ENCODE measurements around the gene LRRC8A. TPM values are rescaled to one million over a fixed set of nuclear protein-coding genes. Genes with fewer than 3 reads are reported as not detected.

LRRC8A gene
- polyA plus RNA-seq, 2 donors, result 38.5 to 55.6 TPM

DNA sequence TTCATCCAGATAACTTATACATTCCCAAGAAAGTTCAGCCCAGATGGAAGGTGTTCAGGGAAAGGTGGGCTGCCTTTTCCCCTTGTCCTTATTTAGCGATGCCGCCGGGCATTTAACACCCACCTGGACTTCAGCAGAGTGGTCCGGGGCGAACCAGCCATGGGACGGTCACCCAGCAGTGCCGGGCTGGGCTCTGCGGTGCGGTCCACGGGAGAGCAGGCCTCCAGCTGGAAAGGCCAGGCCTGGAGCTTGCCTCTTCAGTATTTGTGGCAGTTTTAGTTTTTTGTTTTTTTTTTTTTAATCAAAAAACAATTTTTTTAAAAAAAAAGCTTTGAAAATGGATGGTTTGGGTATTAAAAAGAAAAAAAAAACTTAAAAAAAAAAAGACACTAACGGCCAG, 34.8 kb downstream of the LRRC8A start:
- WGBS, 2 donors, result 77% methylated on average over 11 of the region's 11 CpGs
- Histone ChIP-seq H3K9me3 (ENCODE audit: control insufficient read depth in 2 of 2, insufficient read depth in 1 of 2, low read depth in 1 of 2, low read length in 1 of 2) (no peaks in the 10 kb centered on the region), H3K4me1 (ENCODE audit: control insufficient read depth in 2 of 2, insufficient read depth in 2 of 2, low read length in 1 of 2) (peaks cover 30 to 57% of the 10 kb centered on the region in 2 donors), H3K27ac (ENCODE audit: low read depth in 2 of 2, low read length in 1 of 2) (peak overlapping the region; percentile 85 to 92), H3K4me3 (ENCODE audit: low read depth in 1 of 2, low read length in 2 of 2) (no peak overlapping the region), H3K36me3 (ENCODE audit: control insufficient read depth in 2 of 2, insufficient read depth in 2 of 2, low read length in 1 of 2) (peaks cover 8 to 40% of the 10 kb centered on the region in 2 donors), H3K27me3 (ENCODE audit: control insufficient read depth in 1 of 2, insufficient read depth in 2 of 2, low read length in 2 of 2) (no peaks in the 10 kb centered on the region)

DNA sequence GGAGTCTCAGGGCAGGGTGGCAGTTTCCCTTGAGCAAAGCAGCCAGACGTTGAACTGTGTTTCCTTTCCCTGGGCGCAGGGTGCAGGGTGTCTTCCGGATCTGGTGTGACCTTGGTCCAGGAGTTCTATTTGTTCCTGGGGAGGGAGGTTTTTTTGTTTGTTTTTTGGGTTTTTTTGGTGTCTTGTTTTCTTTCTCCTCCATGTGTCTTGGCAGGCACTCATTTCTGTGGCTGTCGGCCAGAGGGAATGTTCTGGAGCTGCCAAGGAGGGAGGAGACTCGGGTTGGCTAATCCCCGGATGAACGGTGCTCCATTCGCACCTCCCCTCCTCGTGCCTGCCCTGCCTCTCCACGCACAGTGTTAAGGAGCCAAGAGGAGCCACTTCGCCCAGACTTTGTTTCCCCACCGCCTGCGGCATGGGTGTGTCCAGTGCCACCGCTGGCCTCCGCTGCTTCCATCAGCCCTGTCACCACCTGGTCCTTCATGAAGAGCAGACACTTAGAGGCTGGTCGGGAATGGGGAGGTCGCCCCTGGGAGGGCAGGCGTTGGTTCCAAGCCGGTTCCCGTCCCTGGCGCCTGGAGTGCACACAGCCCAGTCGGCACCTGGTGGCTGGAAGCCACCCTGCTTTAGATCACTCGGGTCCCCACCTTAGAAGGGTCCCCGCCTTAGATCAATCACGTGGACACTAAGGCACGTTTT, 35.4 kb downstream of the LRRC8A start:
- WGBS, 2 donors, result 48 to 53% methylated on average over 26 of the region's 26 CpGs
- H3K4me3 ChIP-seq (ENCODE audit: low read depth in 1 of 2, low read length in 2 of 2), result no peak overlapping the region
- H3K36me3 ChIP-seq (ENCODE audit: control insufficient read depth in 2 of 2, insufficient read depth in 2 of 2, low read length in 1 of 2), result peaks cover 8 to 40% of the 10 kb centered on the region in 2 donors
- peaks cover 26 to 54% of the 10 kb centered on the region in 2 donors for H3K4me1 ChIP-seq (ENCODE audit: control insufficient read depth in 2 of 2, insufficient read depth in 2 of 2, low read length in 1 of 2)
- peak overlapping the region; percentile 85 to 92 for H3K27ac ChIP-seq (ENCODE audit: low read depth in 2 of 2, low read length in 1 of 2)
- H3K27me3 ChIP-seq (ENCODE audit: control insufficient read depth in 1 of 2, insufficient read depth in 2 of 2, low read length in 2 of 2), result no peaks in the 10 kb centered on the region
- no peaks in the 10 kb centered on the region for H3K9me3 ChIP-seq (ENCODE audit: control insufficient read depth in 2 of 2, insufficient read depth in 1 of 2, low read depth in 1 of 2, low read length in 1 of 2)

DNA sequence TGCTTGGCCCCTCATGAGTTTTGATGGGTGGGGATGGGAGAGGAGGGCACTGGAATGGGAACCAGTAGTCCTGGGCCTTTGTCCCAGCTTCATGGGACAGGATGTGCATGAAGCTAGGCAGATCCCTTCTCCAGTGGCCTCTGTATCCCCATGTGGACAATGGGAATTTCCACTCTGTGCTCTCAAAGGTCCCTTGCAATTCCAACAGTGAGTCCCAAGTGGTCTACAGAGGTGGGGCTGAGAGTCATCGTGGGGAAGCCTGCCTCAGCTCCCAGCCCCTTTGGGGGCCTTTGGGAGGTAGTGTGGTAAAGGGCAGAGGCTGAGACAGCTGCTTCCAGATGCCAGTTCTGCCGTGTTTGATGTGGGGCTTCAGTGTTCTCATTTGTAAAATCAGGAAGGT, 37.0 kb downstream of the LRRC8A start:
- H3K27ac ChIP-seq (ENCODE audit: low read depth in 2 of 2, low read length in 1 of 2), result peak overlapping the region; percentile 6 to 21
- no peak overlapping the region for H3K4me3 ChIP-seq (ENCODE audit: low read depth in 1 of 2, low read length in 2 of 2)
- H3K36me3 ChIP-seq (ENCODE audit: control insufficient read depth in 2 of 2, insufficient read depth in 2 of 2, low read length in 1 of 2), result peaks cover 8 to 38% of the 10 kb centered on the region in 2 donors
- no peaks in the 10 kb centered on the region for H3K27me3 ChIP-seq (ENCODE audit: control insufficient read depth in 1 of 2, insufficient read depth in 2 of 2, low read length in 2 of 2)
- peaks cover 18 to 40% of the 10 kb centered on the region in 2 donors for H3K4me1 ChIP-seq (ENCODE audit: control insufficient read depth in 2 of 2, insufficient read depth in 2 of 2, low read length in 1 of 2)
- 54% methylated on average over 2 of the region's 2 CpGs for WGBS, 2 donors
- H3K9me3 ChIP-seq (ENCODE audit: control insufficient read depth in 2 of 2, insufficient read depth in 1 of 2, low read depth in 1 of 2, low read length in 1 of 2), result no peaks in the 10 kb centered on the region

DNA sequence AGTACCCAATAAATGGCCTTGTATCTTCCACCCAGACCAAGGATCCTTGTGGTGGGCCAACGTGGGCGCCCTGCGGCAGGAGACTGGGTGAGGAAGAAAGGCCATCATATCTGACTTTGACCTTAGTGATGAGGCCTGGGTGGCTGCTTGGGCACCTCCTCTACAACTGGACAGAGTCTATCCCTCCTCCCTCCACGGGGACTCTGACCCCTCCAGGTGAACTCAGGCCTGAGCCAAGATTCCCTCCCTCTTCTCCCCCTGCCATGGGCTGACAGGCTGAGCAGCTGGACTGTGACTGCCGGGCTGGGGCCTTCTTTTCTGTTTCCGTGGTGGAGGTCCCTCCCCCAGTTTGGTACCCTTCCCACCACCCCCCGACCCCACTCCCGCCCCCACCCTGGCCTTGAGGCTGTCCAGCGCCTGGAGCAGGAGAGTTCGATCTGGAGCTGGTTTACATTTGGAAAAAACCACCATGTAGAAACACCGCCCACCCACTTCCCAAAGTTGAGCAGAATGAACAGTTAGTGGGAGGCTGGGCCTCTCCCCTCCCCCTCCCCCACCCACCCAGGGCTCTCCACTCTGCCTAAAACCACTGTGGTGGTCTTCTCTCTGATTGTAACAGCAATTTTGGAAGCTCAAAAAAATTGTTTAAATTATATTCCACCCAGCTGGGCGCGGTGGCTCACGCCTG, 37.6 kb downstream of the LRRC8A start:
- no peak overlapping the region for H3K4me3 ChIP-seq (ENCODE audit: low read depth in 1 of 2, low read length in 2 of 2)
- no peaks in the 10 kb centered on the region for H3K27me3 ChIP-seq (ENCODE audit: control insufficient read depth in 1 of 2, insufficient read depth in 2 of 2, low read length in 2 of 2)
- H3K36me3 ChIP-seq (ENCODE audit: control insufficient read depth in 2 of 2, insufficient read depth in 2 of 2, low read length in 1 of 2), result peaks cover 8 to 34% of the 10 kb centered on the region in 2 donors
- H3K4me1 ChIP-seq (ENCODE audit: control insufficient read depth in 2 of 2, insufficient read depth in 2 of 2, low read length in 1 of 2), result peaks cover 18 to 34% of the 10 kb centered on the region in 2 donors
- H3K27ac ChIP-seq (ENCODE audit: low read depth in 2 of 2, low read length in 1 of 2), result peak overlapping the region; percentile 6 to 13
- 65 to 76% methylated on average over 14 of the region's 14 CpGs for WGBS, 2 donors
- H3K9me3 ChIP-seq (ENCODE audit: control insufficient read depth in 2 of 2, insufficient read depth in 1 of 2, low read depth in 1 of 2, low read length in 1 of 2), result no peaks in the 10 kb centered on the region

DNA sequence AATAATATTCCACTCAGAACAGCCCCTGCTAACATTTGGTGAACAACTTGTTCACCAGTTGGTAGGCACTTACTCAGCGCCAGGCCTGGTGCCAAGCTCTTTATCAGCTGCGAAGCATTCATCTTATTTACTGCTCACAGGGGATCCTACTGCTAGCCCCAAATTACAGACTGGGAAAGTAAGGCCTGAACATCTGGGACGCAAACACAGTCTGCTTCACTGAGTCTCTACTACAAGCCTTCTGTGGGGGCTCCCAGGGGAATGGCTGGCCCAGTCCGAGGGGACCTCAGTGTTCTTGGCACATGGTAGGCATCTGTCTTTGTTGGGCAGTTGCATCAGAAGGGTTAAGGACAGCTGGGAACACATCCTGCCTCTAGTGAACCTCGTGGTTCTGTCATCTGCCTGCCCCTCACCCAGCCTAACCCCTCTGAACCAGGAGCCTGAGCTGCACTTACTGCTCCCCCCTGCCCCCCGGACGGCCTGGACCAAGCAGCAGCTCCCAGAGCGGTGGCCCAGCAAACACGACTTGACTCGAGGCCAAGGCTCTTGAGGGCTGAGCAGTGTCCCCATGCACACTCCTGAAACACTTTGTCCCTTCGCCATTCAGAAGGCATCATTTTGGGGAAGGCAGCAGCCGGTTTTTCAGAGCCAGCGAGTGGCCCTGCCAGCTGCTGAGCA, 38.6 kb downstream of the LRRC8A start, which contains the start of gene PHYHD1:
PHYHD1 (plus strand) TSS at position 602 of the 678 bp plus-strand sequence. CDS start 1,342 bp downstream, outside the sequence.
- peaks cover 8 to 31% of the 10 kb centered on the region in 2 donors for H3K36me3 ChIP-seq (ENCODE audit: control insufficient read depth in 2 of 2, insufficient read depth in 2 of 2, low read length in 1 of 2)
- peaks cover 18 to 32% of the 10 kb centered on the region in 2 donors for H3K4me1 ChIP-seq (ENCODE audit: control insufficient read depth in 2 of 2, insufficient read depth in 2 of 2, low read length in 1 of 2)
- WGBS, 2 donors, result 50 to 52% methylated on average over 13 of the region's 13 CpGs
- H3K27ac ChIP-seq (ENCODE audit: low read depth in 2 of 2, low read length in 1 of 2), result peak within 1 kb of the TSS; percentile 74 to 89
- no peaks in the 10 kb centered on the region for H3K27me3 ChIP-seq (ENCODE audit: control insufficient read depth in 1 of 2, insufficient read depth in 2 of 2, low read length in 2 of 2)
- no peaks in the 10 kb centered on the region for H3K9me3 ChIP-seq (ENCODE audit: control insufficient read depth in 2 of 2, insufficient read depth in 1 of 2, low read depth in 1 of 2, low read length in 1 of 2)
- peak within 1 kb of the TSS; percentile 41 to 42 for H3K4me3 ChIP-seq (ENCODE audit: low read depth in 1 of 2, low read length in 2 of 2)

DNA sequence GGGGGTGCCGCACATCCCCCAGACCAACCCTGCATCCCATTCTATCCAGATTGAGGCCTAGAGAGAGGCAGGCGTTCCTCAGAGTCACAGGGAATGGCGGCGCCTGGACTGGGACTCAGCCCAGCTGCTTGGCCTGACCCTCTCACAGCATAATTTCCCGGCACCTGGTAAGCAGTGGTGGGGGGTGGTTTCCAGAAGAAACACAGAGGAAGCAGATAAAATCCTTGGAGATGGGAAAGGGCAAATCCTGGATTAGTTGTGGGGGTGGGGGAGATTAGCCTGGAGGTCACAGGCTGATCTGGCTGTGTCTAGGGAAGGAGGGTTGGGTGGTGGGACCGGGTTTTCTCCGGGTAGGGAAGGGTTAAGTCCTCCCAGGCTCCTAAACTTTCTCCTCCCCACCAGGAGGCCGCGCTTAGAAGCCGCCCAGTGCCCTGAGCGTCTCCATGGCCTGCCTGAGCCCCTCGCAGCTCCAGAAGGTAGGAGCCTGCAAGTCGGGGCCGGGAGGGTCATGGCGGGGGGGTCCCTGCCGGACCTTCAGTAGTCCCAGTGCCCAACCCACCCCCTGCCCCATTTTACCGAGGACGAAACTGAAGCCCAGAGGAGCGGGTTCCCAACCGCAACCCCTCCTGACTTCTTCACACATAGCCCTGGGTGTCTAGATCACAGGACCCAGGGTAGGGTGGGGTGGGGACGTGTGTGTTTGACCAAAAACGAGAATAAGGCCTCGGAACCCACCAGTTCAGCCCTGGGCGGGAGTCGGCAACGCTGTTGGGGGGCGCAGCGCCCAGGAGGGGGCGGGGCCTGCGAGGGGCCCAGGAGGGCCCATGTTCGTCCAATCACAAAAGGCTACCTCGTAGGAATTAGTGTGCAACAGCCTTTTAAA, 40.2 kb downstream of the LRRC8A start:
- Histone ChIP-seq H3K27ac (ENCODE audit: low read depth in 2 of 2, low read length in 1 of 2) (peak overlapping the region; percentile 74 to 89), H3K27me3 (ENCODE audit: control insufficient read depth in 1 of 2, insufficient read depth in 2 of 2, low read length in 2 of 2) (no peaks in the 10 kb centered on the region), H3K9me3 (ENCODE audit: control insufficient read depth in 2 of 2, insufficient read depth in 1 of 2, low read depth in 1 of 2, low read length in 1 of 2) (no peaks in the 10 kb centered on the region), H3K36me3 (ENCODE audit: control insufficient read depth in 2 of 2, insufficient read depth in 2 of 2, low read length in 1 of 2) (peaks cover 0 to 18% of the 10 kb centered on the region in 2 donors), H3K4me3 (ENCODE audit: low read depth in 1 of 2, low read length in 2 of 2) (peak overlapping the region; percentile 41 to 42), H3K4me1 (ENCODE audit: control insufficient read depth in 2 of 2, insufficient read depth in 2 of 2, low read length in 1 of 2) (peaks cover 6 to 19% of the 10 kb centered on the region in 2 donors)
- 10 to 13% methylated on average over 32 of the region's 32 CpGs for WGBS, 2 donors

DNA sequence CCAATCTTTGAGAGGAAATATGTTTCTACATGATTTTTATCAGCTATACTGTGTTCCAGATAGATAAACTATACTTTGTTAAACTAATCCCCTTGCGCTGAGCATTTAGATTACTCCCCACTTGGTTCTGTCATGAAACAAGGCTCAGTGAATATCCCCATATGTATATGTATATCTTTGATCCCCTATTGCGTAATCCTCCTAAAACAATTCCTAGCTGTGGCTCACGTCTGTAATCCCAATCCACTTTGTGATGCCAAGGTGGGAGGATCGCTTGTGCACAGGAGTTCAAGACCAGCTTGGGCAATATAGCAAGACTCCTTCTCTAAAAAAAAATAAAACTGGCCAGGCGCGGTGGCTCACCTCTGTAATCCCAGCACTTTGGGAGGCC, 41.6 kb downstream of the LRRC8A start:
- Histone ChIP-seq H3K27me3 (ENCODE audit: control insufficient read depth in 1 of 2, insufficient read depth in 2 of 2, low read length in 2 of 2) (no peaks in the 10 kb centered on the region), H3K27ac (ENCODE audit: low read depth in 2 of 2, low read length in 1 of 2) (peak overlapping the region in 1 of 2 donors; percentile 5), H3K36me3 (ENCODE audit: control insufficient read depth in 2 of 2, insufficient read depth in 2 of 2, low read length in 1 of 2) (peaks cover 0 to 7% of the 10 kb centered on the region in 2 donors), H3K4me3 (ENCODE audit: low read depth in 1 of 2, low read length in 2 of 2) (no peak overlapping the region), H3K4me1 (ENCODE audit: control insufficient read depth in 2 of 2, insufficient read depth in 2 of 2, low read length in 1 of 2) (peaks cover 6 to 13% of the 10 kb centered on the region in 2 donors), H3K9me3 (ENCODE audit: control insufficient read depth in 2 of 2, insufficient read depth in 1 of 2, low read depth in 1 of 2, low read length in 1 of 2) (no peaks in the 10 kb centered on the region)
- 77 to 80% methylated on average over 6 of the region's 6 CpGs for WGBS, 2 donors

DNA sequence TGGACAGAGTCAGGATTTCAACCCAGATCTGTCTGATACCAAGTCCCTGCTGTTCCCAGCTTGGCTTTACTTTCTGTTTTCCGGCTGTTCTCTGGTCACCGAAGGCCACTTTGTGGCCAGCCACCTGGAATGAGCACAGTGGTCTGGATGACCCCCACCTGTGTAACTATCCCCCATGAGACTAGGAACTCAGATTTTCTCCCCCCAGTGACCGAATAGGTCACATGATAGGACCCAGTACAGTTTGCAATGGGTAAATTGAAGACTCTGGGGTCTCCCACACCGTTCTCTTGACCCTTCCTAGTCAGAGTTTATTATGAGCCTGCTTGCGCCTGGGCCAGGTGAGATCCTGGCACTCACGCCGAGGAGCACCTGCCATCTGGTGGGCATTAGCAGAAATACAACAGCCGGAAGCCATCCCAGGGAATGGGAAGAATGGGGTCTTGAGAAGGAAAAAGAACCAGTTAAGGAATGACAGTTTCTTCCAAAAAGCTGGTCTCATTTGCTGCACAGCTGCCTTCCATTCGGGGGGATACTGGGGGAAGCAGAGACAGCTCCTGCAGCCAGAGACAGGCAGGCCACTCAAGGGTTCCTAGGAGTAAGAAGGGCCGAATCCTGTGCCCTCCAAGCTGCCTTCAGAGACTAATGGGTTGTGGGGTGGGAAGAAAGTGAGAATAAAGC, 45.9 kb downstream of the LRRC8A start:
- H3K4me3 ChIP-seq (ENCODE audit: low read depth in 1 of 2, low read length in 2 of 2), result no peak overlapping the region
- H3K4me1 ChIP-seq (ENCODE audit: control insufficient read depth in 2 of 2, insufficient read depth in 2 of 2, low read length in 1 of 2), result no peaks in the 10 kb centered on the region
- no peak overlapping the region for H3K27ac ChIP-seq (ENCODE audit: low read depth in 2 of 2, low read length in 1 of 2)
- WGBS, 2 donors, result 24 to 26% methylated on average over 10 of the region's 10 CpGs
- H3K36me3 ChIP-seq (ENCODE audit: control insufficient read depth in 2 of 2, insufficient read depth in 2 of 2, low read length in 1 of 2), result no peaks in the 10 kb centered on the region
- H3K27me3 ChIP-seq (ENCODE audit: control insufficient read depth in 1 of 2, insufficient read depth in 2 of 2, low read length in 2 of 2), result no peaks in the 10 kb centered on the region
- H3K9me3 ChIP-seq (ENCODE audit: control insufficient read depth in 2 of 2, insufficient read depth in 1 of 2, low read depth in 1 of 2, low read length in 1 of 2), result no peaks in the 10 kb centered on the region
